Mammary microvascular endothelial cell (primary cell): ENCODE results near the gene NOL7. TPM values are rescaled to one million over a fixed set of nuclear protein-coding genes. Genes with fewer than 3 reads are reported as not detected.

Experiments
- total RNA-seq: library from RNA; depleted of rRNA; stranded (reverse); fragments of >200 nt; gene quantifications from 2 replicates; pipeline ENCODE4 v1.2.3, GENCODE V29; 2015

Gene NOL7
- 173 and 232 TPM in 2 replicates for total RNA-seq

GRCh38 chr6:13614926-13615791 lies at the start of gene NOL7:
Gene NOL7 (plus strand): TSS chr6:13615335. CDS start chr6:13615359, 24 bp downstream.

GRCh38 chr6:13574571-13575376 lies 40.4 kb upstream of the NOL7 start, which contains the start of gene SIRT5:
Gene SIRT5 (plus strand): TSS chr6:13574601. CDS start chr6:13584111, 9,510 bp downstream.

Other genes starting within 250 kb of the NOL7 start
- 21.1 and 22.0 TPM in 2 replicates for gene GFOD1, start 127.7 kb upstream of the NOL7 start, total RNA-seq
- 7.5 and 9.0 TPM in 2 replicates for gene SIRT5, start 40.7 kb upstream of the NOL7 start, total RNA-seq
- 19.4 and 19.8 TPM in 2 replicates for gene RANBP9, start 96.5 kb downstream of the NOL7 start, total RNA-seq
- gene MCUR1, start 199.2 kb downstream of the NOL7 start, total RNA-seq: 9.1 and 13.0 TPM in 2 replicates